GM12878 (cell line): ENCODE measurements around the gene TMEM229B. TPM values are rescaled to one million over a fixed set of nuclear protein-coding genes. Genes with fewer than 3 reads are reported as not detected.

ENCODE experiments used
- BCL11A ChIP-seq: IDR thresholded peaks from 2 replicates; pipeline ENCODE4 v1.6.1; 2011; ENCODE audit warnings: low read depth, low read length
- DPF2 ChIP-seq: fragments of 450-650 bp; IDR thresholded peaks from 2 replicates; pipeline ENCODE4 v1.6.1; 2017; ENCODE audit warnings: mild to moderate bottlenecking
- E2F4 ChIP-seq: IDR thresholded peaks from 2 replicates; pipeline ENCODE4 v1.6.1; 2012; ENCODE audit warnings: low read depth, low read length, improper control_type of control experiment
- E2F8 ChIP-seq: fragments of 450-650 bp; IDR thresholded peaks from 2 replicates; pipeline ENCODE4 v1.6.1; 2018; ENCODE audit warnings: mild to moderate bottlenecking, low read depth, moderate library complexity; ENCODE audit not compliant: partially characterized antibody
- EGR1 ChIP-seq, 2 experiments: IDR thresholded peaks; 1 replicate in 1 of 2; 2 replicates in 1 of 2; pipeline ENCODE4 v1.6.1; 2011 to 2012; ENCODE audit warnings: low read depth in 2 of 2, low read length in 2 of 2, borderline replicate concordance in 1 of 2, mild to moderate bottlenecking in 1 of 2, moderate library complexity in 1 of 2
- EZH2 ChIP-seq: IDR thresholded peaks from 2 replicates; pipeline ENCODE4 v1.6.1; 2012; ENCODE audit warnings: low read depth, mild to moderate bottlenecking, control low read depth, inconsistent platforms, low read length, borderline replicate concordance; ENCODE audit not compliant: control insufficient read depth
- FOS ChIP-seq: IDR thresholded peaks from 3 replicates; pipeline ENCODE4 v1.6.1; 2011; ENCODE audit warnings: borderline replicate concordance; ENCODE audit not compliant: insufficient read length; ENCODE audit errors: extremely low read depth
- GABPA ChIP-seq: IDR thresholded peaks from 2 replicates; pipeline ENCODE4 v1.6.1; 2014; ENCODE audit warnings: antibody characterized with exemption, low read depth, mild to moderate bottlenecking, inconsistent platforms
- GATAD2B ChIP-seq: fragments of 450-650 bp; conservative IDR thresholded peaks from 2 replicates; pipeline ENCODE4 v1.6.1; 2017; ENCODE audit warnings: low read depth, mild to moderate bottlenecking, moderate library complexity
- HDGF ChIP-seq: fragments of 450-650 bp; IDR thresholded peaks from 2 replicates; pipeline ENCODE4 v1.6.1; 2016; ENCODE audit warnings: antibody characterized with exemption
- IKZF2 ChIP-seq, 2 experiments: fragments of 450-650 bp; IDR thresholded peaks; 2 replicates each; pipeline ENCODE4 v1.6.1; 2017; ENCODE audit warnings: mild to moderate bottlenecking in 2 of 2, moderate library complexity in 2 of 2
- IRF4 ChIP-seq: IDR thresholded peaks from 2 replicates; pipeline ENCODE4 v1.6.1; 2011; ENCODE audit warnings: low read depth, low read length
- IRF5 ChIP-seq: fragments of 450-650 bp; IDR thresholded peaks from 2 replicates; pipeline ENCODE4 v1.6.1; 2017; ENCODE audit warnings: borderline replicate concordance
- MYC ChIP-seq: IDR thresholded peaks from 2 replicates; pipeline ENCODE4 v1.6.1; 2011; ENCODE audit warnings: mild to moderate bottlenecking, low read length, moderate library complexity, inconsistent platforms; ENCODE audit not compliant: insufficient read depth, insufficient replicate concordance, insufficient read length, severe bottlenecking
- NR2C1 ChIP-seq: fragments of 450-650 bp; IDR thresholded peaks from 2 replicates; pipeline ENCODE4 v1.6.1; 2017; ENCODE audit warnings: antibody characterized with exemption, mild to moderate bottlenecking, moderate library complexity
- POLR2A ChIP-seq: IDR thresholded peaks from 2 replicates; pipeline ENCODE4 v1.6.1; 2011; ENCODE audit warnings: low read depth, mild to moderate bottlenecking, low read length
- POU2F2 ChIP-seq: IDR thresholded peaks from 3 replicates; pipeline ENCODE4 v1.6.1; 2011; ENCODE audit warnings: low read depth, mild to moderate bottlenecking, low read length, borderline replicate concordance
- RCOR1 ChIP-seq: conservative IDR thresholded peaks from 2 replicates; pipeline ENCODE4 v1.6.1; 2012; ENCODE audit warnings: low read depth, low read length, improper control_type of control experiment
- STAT1 ChIP-seq: fragments of 450-650 bp; conservative IDR thresholded peaks from 2 replicates; pipeline ENCODE4 v1.6.1; 2014; ENCODE audit warnings: antibody characterized with exemption, mild to moderate bottlenecking
- STAT3 ChIP-seq: IDR thresholded peaks from 2 replicates; pipeline ENCODE4 v1.6.1; 2011; ENCODE audit warnings: low read depth, low read length, improper control_type of control experiment
- TARDBP ChIP-seq: IDR thresholded peaks from 2 replicates; pipeline ENCODE4 v1.6.1; 2016; ENCODE audit warnings: borderline replicate concordance
- ZNF217 ChIP-seq: fragments of 450-650 bp; IDR thresholded peaks from 2 replicates; pipeline ENCODE4 v1.6.1; 2017; ENCODE audit warnings: antibody characterized with exemption, mild to moderate bottlenecking
- polyA plus RNA-seq, 11 experiments: library from polyadenylated mRNA; depleted of rRNA in 4 of 11; unstranded in 6 of 11; stranded (reverse) in 5 of 11; fragments of >200 nt; fragmentation: Nextera tagmentation in 4 of 11; fragmentation: Illumina TruSeq in 1 of 11; extraction: Ambion mirVana in 4 of 11; extraction: Trizol in 1 of 11; gene quantifications; 1 replicate in 1 of 11; 2 replicates in 10 of 11; pipeline versions ENCODE4 v1.2.1 to v1.2.3, GENCODE V29; 2011 to 2016; ENCODE audit warnings: inconsistent platforms in 2 of 11, missing spikeins in 2 of 11, low read depth in 1 of 11
- total RNA-seq, 4 experiments: library from RNA; depleted of rRNA in 3 of 4; stranded (reverse); fragments of >200 nt in 3 of 4; fragmentation: Illumina TruSeq in 1 of 4; extraction: Trizol in 1 of 4; gene quantifications; 2 replicates each; pipeline versions ENCODE4 v1.2.1 to v1.2.3, GENCODE V29; 2013 to 2021
- TF ChIP-seq, protein P1 (sequence below): fragments of 450-650 bp; IDR thresholded peaks from 2 replicates; pipeline ENCODE4 v1.6.1; 2017; ENCODE audit warnings: mild to moderate bottlenecking, moderate library complexity

TMEM229B gene
- total and polyA plus RNA-seq, 10 of the 15 experiments (the other 5 are each of a cell fraction or from before 2014, with no cell fraction given) = 0.24 to 5.3 (median 1.7) TPM

DNA sequence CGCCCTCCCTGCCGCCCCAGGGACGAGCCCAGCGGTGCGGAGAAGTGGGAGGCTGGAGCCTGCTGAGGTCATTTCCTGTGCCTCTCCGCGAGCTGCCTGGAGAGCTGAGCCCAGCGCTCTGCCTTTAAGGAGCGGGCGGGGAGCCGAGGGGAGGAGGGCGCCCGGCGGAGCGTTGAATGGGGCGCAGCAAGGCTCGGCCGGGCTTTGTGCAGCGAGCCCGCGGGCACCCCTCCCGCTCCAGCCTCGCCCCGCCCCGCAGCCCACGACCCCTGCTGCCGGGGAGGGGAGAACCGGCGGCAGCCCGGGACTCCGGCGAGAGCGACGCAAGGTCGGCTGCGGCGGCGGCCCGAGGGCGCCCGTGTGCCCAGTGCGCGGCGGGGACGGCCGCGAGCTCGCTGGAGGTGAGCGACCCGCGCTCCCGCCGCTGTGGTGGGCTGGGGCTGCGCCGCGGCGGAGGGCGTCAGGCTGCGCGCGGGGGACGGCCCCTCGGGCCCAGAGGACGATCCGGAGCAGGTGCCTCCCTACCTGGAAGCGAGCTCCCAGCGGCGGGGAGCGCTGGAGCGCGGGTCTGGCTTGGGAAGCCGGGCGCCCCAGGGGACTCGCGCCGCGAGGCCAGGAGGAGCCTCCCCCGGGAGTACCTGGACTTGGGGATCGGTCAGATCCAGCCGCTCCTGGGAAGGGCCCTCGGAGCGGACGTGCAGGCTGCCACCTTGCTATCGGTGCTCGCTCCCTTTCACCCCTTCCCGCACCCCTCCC, 44.7 kb upstream of the TMEM229B start, which contains the start of gene PLEKHH1 (continued):
- TF ChIP-seq, protein P1, sequence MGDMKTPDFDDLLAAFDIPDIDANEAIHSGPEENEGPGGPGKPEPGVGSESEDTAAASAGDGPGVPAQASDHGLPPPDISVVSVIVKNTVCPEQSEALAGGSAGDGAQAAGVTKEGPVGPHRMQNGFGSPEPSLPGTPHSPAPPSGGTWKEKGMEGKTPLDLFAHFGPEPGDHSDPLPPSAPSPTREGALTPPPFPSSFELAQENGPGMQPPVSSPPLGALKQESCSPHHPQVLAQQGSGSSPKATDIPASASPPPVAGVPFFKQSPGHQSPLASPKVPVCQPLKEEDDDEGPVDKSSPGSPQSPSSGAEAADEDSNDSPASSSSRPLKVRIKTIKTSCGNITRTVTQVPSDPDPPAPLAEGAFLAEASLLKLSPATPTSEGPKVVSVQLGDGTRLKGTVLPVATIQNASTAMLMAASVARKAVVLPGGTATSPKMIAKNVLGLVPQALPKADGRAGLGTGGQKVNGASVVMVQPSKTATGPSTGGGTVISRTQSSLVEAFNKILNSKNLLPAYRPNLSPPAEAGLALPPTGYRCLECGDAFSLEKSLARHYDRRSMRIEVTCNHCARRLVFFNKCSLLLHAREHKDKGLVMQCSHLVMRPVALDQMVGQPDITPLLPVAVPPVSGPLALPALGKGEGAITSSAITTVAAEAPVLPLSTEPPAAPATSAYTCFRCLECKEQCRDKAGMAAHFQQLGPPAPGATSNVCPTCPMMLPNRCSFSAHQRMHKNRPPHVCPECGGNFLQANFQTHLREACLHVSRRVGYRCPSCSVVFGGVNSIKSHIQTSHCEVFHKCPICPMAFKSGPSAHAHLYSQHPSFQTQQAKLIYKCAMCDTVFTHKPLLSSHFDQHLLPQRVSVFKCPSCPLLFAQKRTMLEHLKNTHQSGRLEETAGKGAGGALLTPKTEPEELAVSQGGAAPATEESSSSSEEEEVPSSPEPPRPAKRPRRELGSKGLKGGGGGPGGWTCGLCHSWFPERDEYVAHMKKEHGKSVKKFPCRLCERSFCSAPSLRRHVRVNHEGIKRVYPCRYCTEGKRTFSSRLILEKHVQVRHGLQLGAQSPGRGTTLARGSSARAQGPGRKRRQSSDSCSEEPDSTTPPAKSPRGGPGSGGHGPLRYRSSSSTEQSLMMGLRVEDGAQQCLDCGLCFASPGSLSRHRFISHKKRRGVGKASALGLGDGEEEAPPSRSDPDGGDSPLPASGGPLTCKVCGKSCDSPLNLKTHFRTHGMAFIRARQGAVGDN = no peak
- TF ChIP-seq POLR2A (no peak), DPF2 (0 out of 2 replicates have a peak, but pooled peaks have one; percentile 35), TARDBP (no peak), MYC (no peak), IKZF2 (IDR thresholded peaks at IDR 0.05) (no peak), HDGF (no peak), BCL11A (no peak), POU2F2 (no peak), E2F8 (no peak), FOS (no peak), IRF4 (no peak), GATAD2B (0 out of 2 replicates have a peak, but pooled peaks have one; percentile 50), NR2C1 (no peak), EGR1 (IDR thresholded peaks at IDR 0.05; ENCODE audit: borderline replicate concordance in 1 of 2, low read depth in 2 of 2, low read length in 2 of 2) (no peak), GABPA (no peak), E2F4 (no peak), EZH2 (no peak), RCOR1 (no peak), STAT1 (no peak), STAT3 (no peak), IRF5 (no peak), ZNF217 (no peak)
